ENCODE data around the gene CAMK1D. TPM values are rescaled to one million over a fixed set of nuclear protein-coding genes. Genes with fewer than 3 reads are reported as not detected.

Gene CAMK1D
- total RNA-seq, 1 donor from 2014 or later: 6.5 TPM

DNA sequence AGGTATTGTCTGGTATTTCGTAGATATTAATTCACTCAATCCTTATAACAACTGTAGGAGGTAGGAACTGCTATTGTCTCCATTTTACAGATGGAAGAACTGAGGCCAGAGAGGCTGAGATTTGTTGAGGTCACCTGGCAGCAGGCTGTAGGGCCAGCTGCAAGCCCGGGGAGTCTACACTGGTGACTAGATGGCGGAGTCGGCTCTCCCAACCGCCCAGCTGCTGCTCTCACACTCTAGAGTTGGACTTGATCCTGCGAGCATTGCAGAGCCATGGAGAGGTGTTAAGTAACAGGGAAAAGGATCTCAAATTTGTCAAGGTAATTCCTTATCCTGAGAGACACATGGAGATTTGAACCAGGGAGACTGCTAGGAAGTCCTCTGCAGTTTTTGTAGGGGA lies 124.1 kb downstream of the CAMK1D start:
- Mint-ChIP-seq H3K4me3 (no peak overlapping the region), H3K9me3 (peaks cover 10% of the 10 kb centered on the region), H3K27ac (ENCODE audit: unreplicated experiment) (no peak overlapping the region), H3K36me3 (ENCODE audit: low read depth) (peaks cover 3% of the 10 kb centered on the region), H3K4me1 (peaks cover 8% of the 10 kb centered on the region), H3K27me3 (ENCODE audit: low read depth) (no peaks in the 10 kb centered on the region)
- TF ChIP-seq, protein P1, sequence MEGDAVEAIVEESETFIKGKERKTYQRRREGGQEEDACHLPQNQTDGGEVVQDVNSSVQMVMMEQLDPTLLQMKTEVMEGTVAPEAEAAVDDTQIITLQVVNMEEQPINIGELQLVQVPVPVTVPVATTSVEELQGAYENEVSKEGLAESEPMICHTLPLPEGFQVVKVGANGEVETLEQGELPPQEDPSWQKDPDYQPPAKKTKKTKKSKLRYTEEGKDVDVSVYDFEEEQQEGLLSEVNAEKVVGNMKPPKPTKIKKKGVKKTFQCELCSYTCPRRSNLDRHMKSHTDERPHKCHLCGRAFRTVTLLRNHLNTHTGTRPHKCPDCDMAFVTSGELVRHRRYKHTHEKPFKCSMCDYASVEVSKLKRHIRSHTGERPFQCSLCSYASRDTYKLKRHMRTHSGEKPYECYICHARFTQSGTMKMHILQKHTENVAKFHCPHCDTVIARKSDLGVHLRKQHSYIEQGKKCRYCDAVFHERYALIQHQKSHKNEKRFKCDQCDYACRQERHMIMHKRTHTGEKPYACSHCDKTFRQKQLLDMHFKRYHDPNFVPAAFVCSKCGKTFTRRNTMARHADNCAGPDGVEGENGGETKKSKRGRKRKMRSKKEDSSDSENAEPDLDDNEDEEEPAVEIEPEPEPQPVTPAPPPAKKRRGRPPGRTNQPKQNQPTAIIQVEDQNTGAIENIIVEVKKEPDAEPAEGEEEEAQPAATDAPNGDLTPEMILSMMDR (conservative IDR thresholded peaks at IDR 0.05): no peak
- no peak for DNase-seq (ENCODE audit: low read depth, low spot score)

DNA sequence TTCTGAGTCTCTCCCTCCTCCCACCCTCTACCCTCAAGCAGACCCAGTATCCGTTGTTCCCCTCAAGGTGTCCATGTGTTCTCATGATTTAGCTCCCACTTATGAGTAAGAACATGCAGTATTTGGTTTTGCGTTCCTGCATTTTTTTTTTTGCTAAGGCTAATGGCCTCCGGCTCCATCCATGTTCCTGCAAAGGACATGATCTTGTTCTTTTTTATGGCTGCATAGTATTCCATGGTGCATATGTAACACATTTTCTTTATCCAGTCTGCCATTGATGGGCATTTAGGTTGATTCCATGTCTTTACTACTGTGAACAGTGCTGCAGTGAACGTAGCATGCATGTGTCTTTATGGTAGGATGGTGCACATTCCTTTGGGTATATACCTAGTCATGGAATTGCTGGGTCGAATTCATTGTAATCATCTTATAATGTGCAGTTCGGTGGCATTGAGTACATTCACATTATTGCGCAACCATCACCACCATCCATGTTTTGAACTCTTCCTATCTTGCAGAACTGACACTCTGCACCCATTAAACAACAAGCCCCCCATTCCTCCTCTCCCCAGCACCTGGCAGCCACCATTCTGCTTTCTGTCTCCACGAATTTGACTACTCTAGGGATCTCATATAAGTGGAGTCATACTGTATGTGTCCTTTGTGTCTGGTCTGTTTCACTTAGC lies 125.5 kb downstream of the CAMK1D start:
- H3K36me3 Mint-ChIP-seq (ENCODE audit: low read depth): peaks cover 3% of the 10 kb centered on the region
- H3K27me3 Mint-ChIP-seq (ENCODE audit: low read depth): no peaks in the 10 kb centered on the region
- no peak overlapping the region for H3K27ac Mint-ChIP-seq (ENCODE audit: unreplicated experiment)
- peaks cover 4% of the 10 kb centered on the region for H3K4me1 Mint-ChIP-seq
- no peak overlapping the region for H3K4me3 Mint-ChIP-seq
- no peak for DNase-seq (ENCODE audit: low read depth, low spot score)
- TF ChIP-seq, protein P1 (conservative IDR thresholded peaks at IDR 0.05): no peak
- H3K9me3 Mint-ChIP-seq: peaks cover 10% of the 10 kb centered on the region

DNA sequence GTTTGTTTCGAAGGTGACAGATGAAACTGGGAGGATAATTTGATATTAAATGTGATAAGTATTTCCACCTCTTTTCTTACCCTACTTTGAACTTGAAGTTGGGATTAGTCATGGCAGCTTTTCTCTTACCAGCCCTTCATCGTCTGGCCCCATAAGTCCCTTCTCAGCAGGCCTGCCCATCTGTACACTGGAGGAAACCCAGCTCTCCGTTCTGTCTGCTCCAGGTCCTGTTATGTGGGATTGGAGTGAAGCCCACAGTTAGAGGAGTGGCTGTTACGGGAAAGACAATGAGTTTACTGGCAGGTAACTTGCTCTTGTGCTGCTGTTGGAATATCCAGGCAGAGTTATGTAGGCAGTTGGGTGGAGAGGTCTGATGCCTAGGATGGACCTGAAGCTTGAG lies 127.3 kb downstream of the CAMK1D start:
- Mint-ChIP-seq H3K4me1 (no peaks in the 10 kb centered on the region), H3K36me3 (ENCODE audit: low read depth) (peaks cover 4% of the 10 kb centered on the region), H3K27ac (ENCODE audit: unreplicated experiment) (no peak overlapping the region), H3K4me3 (no peak overlapping the region), H3K9me3 (peaks cover 10% of the 10 kb centered on the region), H3K27me3 (ENCODE audit: low read depth) (no peaks in the 10 kb centered on the region)
- DNase-seq (ENCODE audit: low read depth, low spot score): no peak
- TF ChIP-seq, protein P1 (conservative IDR thresholded peaks at IDR 0.05): no peak

DNA sequence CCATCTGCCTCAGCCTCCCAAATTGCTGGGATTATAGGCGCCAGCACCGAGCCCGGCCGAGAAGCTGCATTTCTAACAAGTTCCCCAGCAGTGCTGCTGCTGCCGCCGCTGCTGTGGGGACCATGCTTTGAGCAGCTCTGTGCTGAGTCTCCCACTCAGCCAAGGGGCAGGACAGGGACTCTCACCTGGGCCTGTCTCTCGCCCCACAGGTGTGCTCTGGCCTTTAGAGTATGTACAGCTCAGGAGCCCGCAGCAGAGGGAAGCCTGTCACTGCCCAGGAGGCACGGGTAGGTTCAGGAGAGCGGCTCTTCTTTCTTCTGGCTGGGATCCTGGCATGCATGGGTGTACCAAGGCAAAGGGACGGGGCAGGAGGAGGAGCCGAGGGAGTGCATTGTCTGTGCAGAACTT lies 130.1 kb downstream of the CAMK1D start:
- peaks cover 2% of the 10 kb centered on the region for H3K36me3 Mint-ChIP-seq (ENCODE audit: low read depth)
- peaks cover 5% of the 10 kb centered on the region for H3K4me1 Mint-ChIP-seq
- no peak for DNase-seq (ENCODE audit: low read depth, low spot score)
- H3K27ac Mint-ChIP-seq (ENCODE audit: unreplicated experiment): no peak overlapping the region
- no peaks in the 10 kb centered on the region for H3K27me3 Mint-ChIP-seq (ENCODE audit: low read depth)
- H3K9me3 Mint-ChIP-seq: peaks cover 10% of the 10 kb centered on the region
- no peak overlapping the region for H3K4me3 Mint-ChIP-seq
- TF ChIP-seq, protein P1 (conservative IDR thresholded peaks at IDR 0.05): no peak

DNA sequence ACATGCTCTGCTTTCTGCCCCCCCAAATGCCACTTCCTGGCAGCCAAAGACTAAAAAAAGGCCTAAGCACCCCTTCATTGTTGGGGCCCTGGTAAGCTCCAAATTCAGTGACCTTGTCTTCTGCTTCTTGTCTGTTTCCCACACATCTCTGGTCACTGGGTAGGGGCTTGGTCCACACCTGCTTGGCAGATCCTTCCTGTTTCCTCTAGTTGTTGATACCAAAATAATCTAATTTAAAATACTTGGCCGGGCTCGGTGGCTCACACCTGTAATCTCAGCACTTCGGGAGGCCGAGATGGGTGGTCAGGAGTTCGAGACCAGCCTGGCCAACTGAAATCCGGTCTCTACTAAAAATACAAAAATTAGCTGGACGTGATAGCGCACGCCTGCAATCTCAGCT lies 130.6 kb downstream of the CAMK1D start:
- TF ChIP-seq, protein P1 (conservative IDR thresholded peaks at IDR 0.05): no peak
- no peak overlapping the region for H3K27ac Mint-ChIP-seq (ENCODE audit: unreplicated experiment)
- no peak for DNase-seq (ENCODE audit: low read depth, low spot score)
- H3K4me3 Mint-ChIP-seq: no peak overlapping the region
- H3K27me3 Mint-ChIP-seq (ENCODE audit: low read depth): no peaks in the 10 kb centered on the region
- peaks cover 2% of the 10 kb centered on the region for H3K36me3 Mint-ChIP-seq (ENCODE audit: low read depth)
- H3K4me1 Mint-ChIP-seq: peaks cover 5% of the 10 kb centered on the region
- peaks cover 7% of the 10 kb centered on the region for H3K9me3 Mint-ChIP-seq

All from neural crest cell (in vitro differentiated cells).